Measurements from ENCODE around the gene MYO1D.

- TF ChIP-seq CTCF (IDR thresholded peaks at IDR 0.05) (no peak), CREM (CRISPR knock-in tag; IDR thresholded peaks at IDR 0.05) (no peak), CREB1 (CRISPR knock-in tag; IDR thresholded peaks at IDR 0.05) (no peak)
Observed at GRCh38 chr17:32492648-32493289, 384.2 kb downstream of the MYO1D start.
